Naive thymus-derived CD8-positive, alpha-beta T cell (primary cell): ENCODE data around the gene PNPLA7. TPM values are rescaled to one million over a fixed set of nuclear protein-coding genes. Genes with fewer than 3 reads are reported as not detected.
"Not testable (repeated sequence)": the region's sequence is repeated elsewhere in the genome, so short reads cannot be mapped to it uniquely, and the experiment has no call there.

Experiments
- ATAC-seq, 2 donors: fragments of 150-1000 bp; cut with Tn5 transposase in 1 of 2; sonication (Bioruptor Pico), chemical (Tn5 transposase) in 1 of 2; 1 replicate in 1 of 2; 2 replicates in 1 of 2; pipeline ENCODE4 v1.10.0; 2021; ENCODE audit warnings: mild to moderate bottlenecking in 2 of 2, moderate library complexity in 2 of 2
- POLR2A ChIA-PET: fragments of 350-600 bp; sonication (Branson Sonifier 250); formaldehyde crosslinking; loops from one replicate; lab custom pipeline; 2021; ENCODE audit warnings: antibody characterized with exemption; lab: Charles Lee
- DNase-seq, 10 donors: peaks; one replicate each; pipeline versions ENCODE4 v3.0.0 to v3.0.0-alpha.2; 2020 to 2022
- H3K27ac Mint-ChIP-seq, 10 donors: one replicate each; pipeline ENCODE4 v1.8.0; 2020 to 2022; ENCODE audit warnings: mild to moderate bottlenecking in 10 of 10, mixed read lengths in 10 of 10, moderate library complexity in 4 of 10, inconsistent platforms in 1 of 10
- H3K27me3 Mint-ChIP-seq, 5 donors: one replicate each; pipeline ENCODE4 v1.8.0; 2021 to 2022; ENCODE audit warnings: mixed read lengths in 5 of 5
- H3K36me3 Mint-ChIP-seq, 3 donors: one replicate each; pipeline ENCODE4 v1.8.0; 2020 to 2022; ENCODE audit warnings: mixed read lengths in 3 of 3, mild to moderate bottlenecking in 2 of 3, inconsistent platforms in 1 of 3
- H3K4me1 Mint-ChIP-seq, 4 donors: one replicate each; pipeline ENCODE4 v1.8.0; 2021 to 2022; ENCODE audit warnings: mixed read lengths in 4 of 4
- H3K4me3 Mint-ChIP-seq, 10 donors: one replicate each; pipeline ENCODE4 v1.8.0; 2020 to 2022; ENCODE audit warnings: mild to moderate bottlenecking in 10 of 10, mixed read lengths in 10 of 10, moderate library complexity in 6 of 10, inconsistent platforms in 1 of 10
- H3K9me3 Mint-ChIP-seq, 9 donors: one replicate each; pipeline ENCODE4 v1.8.0; 2020 to 2022; ENCODE audit warnings: mixed read lengths in 9 of 9, mild to moderate bottlenecking in 3 of 9, inconsistent platforms in 1 of 9, moderate library complexity in 1 of 9
- polyA plus RNA-seq, 3 donors: library from polyadenylated mRNA; unstranded; fragments of 300-500 nt; fragmentation: Illumina TruSeq; gene quantifications; one replicate each; pipeline ENCODE4 v1.2.3, GENCODE V29; 2021
- total RNA-seq, 8 experiments: library from RNA in 2 of 8; stranded (reverse) in 2 of 8; gene quantifications; one replicate each; pipeline ENCODE4 v1.2.3 and lab custom pipeline; 2021 to 2026

Gene PNPLA7
- total and polyA plus RNA-seq, 5 experiments from 2014 or later: 1.2 to 15.7 (median 2.3) TPM

DNA sequence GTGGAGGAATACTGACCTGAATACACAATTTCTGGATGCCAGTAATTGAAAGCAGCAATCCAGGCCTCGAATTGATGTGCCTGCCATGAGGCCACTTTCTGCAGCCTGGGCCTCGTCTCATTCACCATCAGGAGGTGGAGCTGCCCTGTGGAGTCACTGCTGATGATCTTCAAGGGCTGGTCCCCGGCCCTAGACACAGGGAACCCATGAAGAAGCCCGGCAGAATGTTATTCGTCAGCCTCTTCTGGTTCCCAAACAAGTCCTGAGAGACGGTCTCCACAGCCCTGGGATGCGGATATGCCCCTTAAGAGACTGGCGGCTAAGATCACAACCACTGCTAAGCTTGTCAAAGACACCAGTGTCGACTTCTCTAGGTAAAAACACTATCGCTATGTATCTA lies 24.0 kb upstream of the PNPLA7 start:
- peaks cover 0 to 46% (median 24%) of the 10 kb centered on the region in 3 donors for H3K36me3 Mint-ChIP-seq
- DNase-seq: no peak
- no peaks in the 10 kb centered on the region for H3K9me3 Mint-ChIP-seq
- H3K4me1 Mint-ChIP-seq: peaks cover 24 to 50% (median 41%) of the 10 kb centered on the region in 4 donors
- H3K27ac Mint-ChIP-seq: no peak overlapping the region
- no peaks in the 10 kb centered on the region for H3K27me3 Mint-ChIP-seq
- POLR2A ChIA-PET: interaction anchor here (0.7 kb wide), 1 partner anchor 788 kb away, joined by 3 read pairs; no protein-coding TSS in a partner anchor
- ATAC-seq: no peak
- peak overlapping the region in 1 of 10 donors; percentile 20 for H3K4me3 Mint-ChIP-seq

DNA sequence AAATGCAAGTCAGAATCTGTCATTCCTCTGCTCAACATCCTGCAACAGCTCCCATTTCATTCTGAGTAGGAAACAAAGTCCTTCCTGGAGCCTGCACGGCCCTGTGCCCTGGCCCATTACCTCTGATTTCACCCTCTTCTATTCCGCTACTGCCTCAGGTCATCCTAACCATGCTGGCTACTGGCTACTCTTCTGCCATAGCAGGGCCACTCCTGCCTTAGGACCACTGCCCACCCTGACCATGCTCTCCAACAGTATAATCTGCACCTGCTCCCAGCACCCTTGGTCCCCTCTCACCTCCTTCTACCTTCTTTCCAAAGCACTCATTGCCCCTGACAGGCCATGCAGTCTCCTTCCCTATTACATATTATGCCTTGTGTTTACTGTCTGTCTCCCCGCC lies 20.4 kb upstream of the PNPLA7 start:
- no peaks in the 10 kb centered on the region for H3K27me3 Mint-ChIP-seq
- peaks cover 17 to 22% (median 18%) of the 10 kb centered on the region in 4 donors for H3K4me1 Mint-ChIP-seq
- DNase-seq: no peak
- peaks cover 0 to 40% (median 21%) of the 10 kb centered on the region in 3 donors for H3K36me3 Mint-ChIP-seq
- H3K27ac Mint-ChIP-seq: peak overlapping the region in 2 of 10 donors; percentile 75 to 81
- POLR2A ChIA-PET: no interaction called here
- H3K9me3 Mint-ChIP-seq: no peaks in the 10 kb centered on the region
- no peak for ATAC-seq
- no peak overlapping the region for H3K4me3 Mint-ChIP-seq

- no peak for DNase-seq
- Mint-ChIP-seq H3K4me3 (no peak overlapping the region), H3K9me3 (no peaks in the 10 kb centered on the region), H3K4me1 (peaks cover 8 to 15% (median 11%) of the 10 kb centered on the region in 4 donors), H3K36me3 (peaks cover 0 to 35% (median 14%) of the 10 kb centered on the region in 3 donors), H3K27me3 (no peaks in the 10 kb centered on the region), H3K27ac (no peak overlapping the region)
- ATAC-seq: no peak
- POLR2A ChIA-PET: no interaction called here
Measured at GRCh38 chr9:137569609-137570203, 19.5 kb upstream of the PNPLA7 start.

DNA sequence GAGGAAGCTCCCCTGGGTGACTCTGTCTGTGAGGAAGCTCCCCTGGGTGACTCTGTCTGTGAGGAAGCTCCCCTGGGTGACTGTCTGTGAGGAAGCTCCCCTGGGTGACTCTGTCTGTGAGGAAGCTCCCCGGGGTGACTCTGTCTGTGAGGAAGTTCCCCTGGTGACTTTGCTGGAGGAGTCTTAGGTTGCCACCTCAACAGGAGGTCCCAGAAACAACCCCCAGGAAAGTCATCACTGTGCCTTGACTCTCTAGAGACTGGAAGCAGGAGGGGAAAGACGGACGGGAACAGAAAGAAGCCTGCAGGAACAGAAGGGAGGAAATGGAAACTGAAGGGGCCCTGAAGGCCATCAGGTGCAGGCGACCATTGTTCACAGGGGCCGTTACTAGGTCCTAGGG lies 18.2 kb upstream of the PNPLA7 start:
- DNase-seq, ATAC-seq, POLR2A ChIA-PET, H3K4me3 Mint-ChIP-seq, H3K9me3 Mint-ChIP-seq, H3K27me3 Mint-ChIP-seq: not testable (repeated sequence)
- Mint-ChIP-seq H3K27ac (peak overlapping the region in 2 of 10 donors; percentile 33 to 55), H3K4me1 (peaks cover 8 to 18% (median 15%) of the 10 kb centered on the region in 4 donors), H3K36me3 (peaks cover 0 to 36% (median 18%) of the 10 kb centered on the region in 3 donors)

GRCh38 chr9:137564817-137565411 lies 14.7 kb upstream of the PNPLA7 start:
- DNase-seq: no peak
- POLR2A ChIA-PET: no interaction called here

GRCh38 chr9:137564134-137564533 lies 13.9 kb upstream of the PNPLA7 start:
- H3K4me3 Mint-ChIP-seq: no peak overlapping the region
- DNase-seq (no peak), ATAC-seq (no peak)
- peak overlapping the region in 1 of 10 donors; percentile 29 for H3K27ac Mint-ChIP-seq
- peaks cover 0 to 14% (median 5%) of the 10 kb centered on the region in 4 donors for H3K4me1 Mint-ChIP-seq
- H3K9me3 Mint-ChIP-seq: no peaks in the 10 kb centered on the region
- no peaks in the 10 kb centered on the region for H3K27me3 Mint-ChIP-seq
- peaks cover 0 to 52% (median 15%) of the 10 kb centered on the region in 3 donors for H3K36me3 Mint-ChIP-seq
- POLR2A ChIA-PET: no interaction called here

More at GRCh38 chr9:137564817-137565411, 14.7 kb upstream of the PNPLA7 start:
- Mint-ChIP-seq H3K4me1 (peaks cover 0 to 11% (median 5%) of the 10 kb centered on the region in 4 donors), H3K4me3 (no peak overlapping the region), H3K27me3 (no peaks in the 10 kb centered on the region), H3K36me3 (peaks cover 0 to 47% (median 11%) of the 10 kb centered on the region in 3 donors), H3K9me3 (no peaks in the 10 kb centered on the region), H3K27ac (no peak overlapping the region)
- no peak for ATAC-seq

DNA sequence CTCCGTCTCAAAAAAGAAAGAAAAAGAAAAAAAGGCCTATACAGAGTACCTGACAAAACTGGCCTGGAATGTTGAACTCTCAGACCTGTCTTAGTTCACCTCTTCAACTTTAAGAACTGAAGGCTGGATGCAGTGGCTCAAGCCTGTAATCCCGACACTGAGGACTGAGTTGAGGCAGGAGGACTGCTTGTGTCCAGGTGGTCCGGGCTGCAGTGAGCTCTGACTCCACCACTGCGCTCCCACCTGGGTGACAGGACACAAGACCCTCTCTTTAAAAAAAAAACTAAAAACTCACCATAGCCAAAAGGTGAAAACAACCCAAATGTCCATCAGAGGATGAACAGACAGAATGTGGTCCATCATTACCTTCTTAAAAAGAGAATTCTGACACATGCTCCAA lies 7.9 kb upstream of the PNPLA7 start:
- Mint-ChIP-seq H3K4me3 (no peak overlapping the region), H3K36me3 (peaks cover 0 to 70% (median 8%) of the 10 kb centered on the region in 3 donors), H3K27me3 (no peaks in the 10 kb centered on the region), H3K9me3 (no peaks in the 10 kb centered on the region), H3K4me1 (peaks cover 0 to 7% (median 0%) of the 10 kb centered on the region in 4 donors), H3K27ac (no peak overlapping the region)
- POLR2A ChIA-PET: no interaction called here
- ATAC-seq (no peak), DNase-seq (no peak)

DNA sequence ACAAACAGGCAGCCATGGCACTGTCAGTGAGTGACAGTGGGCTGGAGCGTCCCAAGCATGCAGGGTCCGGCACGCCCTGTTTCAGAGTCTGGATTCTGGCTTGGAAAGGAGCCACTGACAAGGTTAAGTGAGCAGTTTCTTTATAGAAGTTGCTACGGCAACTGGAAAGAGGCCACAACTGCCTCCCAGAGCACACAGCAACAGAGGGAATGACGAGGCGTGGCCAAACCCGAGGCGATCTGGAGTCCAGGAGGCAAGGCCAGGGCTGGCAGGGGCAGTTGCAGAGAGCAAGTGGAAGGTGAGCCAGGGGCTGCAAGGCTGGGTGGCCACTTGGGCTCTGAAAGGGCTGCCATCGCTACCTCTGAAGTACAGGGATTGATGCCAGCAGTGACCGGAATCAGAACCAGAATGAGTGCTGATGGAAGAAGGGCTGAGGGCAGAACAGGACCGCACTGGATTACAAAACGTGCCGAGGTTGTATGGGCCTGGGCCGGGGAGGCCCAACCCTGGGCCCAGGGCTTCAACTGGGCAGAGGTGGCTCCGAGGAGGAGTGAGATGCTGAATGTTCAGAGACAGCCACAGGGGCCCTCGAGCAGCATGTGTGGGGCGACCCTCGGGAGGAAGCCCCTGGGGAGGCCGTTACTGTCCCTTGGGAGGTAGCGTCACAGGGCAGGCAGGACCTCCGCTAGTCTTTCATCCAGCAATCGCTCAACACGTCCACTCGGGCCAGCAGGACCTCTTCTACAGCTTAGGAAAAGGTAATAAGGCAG lies 6.1 kb upstream of the PNPLA7 start:
- POLR2A ChIA-PET: no interaction called here
- H3K27me3 Mint-ChIP-seq: no peaks in the 10 kb centered on the region
- peaks cover 5 to 8% (median 7%) of the 10 kb centered on the region in 4 donors for H3K4me1 Mint-ChIP-seq
- H3K36me3 Mint-ChIP-seq: peaks cover 0 to 52% (median 6%) of the 10 kb centered on the region in 3 donors
- H3K9me3 Mint-ChIP-seq: no peaks in the 10 kb centered on the region
- H3K4me3 Mint-ChIP-seq: no peak overlapping the region
- DNase-seq: no peak
- ATAC-seq: no peak
- H3K27ac Mint-ChIP-seq: peak overlapping the region in 4 of 10 donors; percentile 48 to 74 (median 57)

DNA sequence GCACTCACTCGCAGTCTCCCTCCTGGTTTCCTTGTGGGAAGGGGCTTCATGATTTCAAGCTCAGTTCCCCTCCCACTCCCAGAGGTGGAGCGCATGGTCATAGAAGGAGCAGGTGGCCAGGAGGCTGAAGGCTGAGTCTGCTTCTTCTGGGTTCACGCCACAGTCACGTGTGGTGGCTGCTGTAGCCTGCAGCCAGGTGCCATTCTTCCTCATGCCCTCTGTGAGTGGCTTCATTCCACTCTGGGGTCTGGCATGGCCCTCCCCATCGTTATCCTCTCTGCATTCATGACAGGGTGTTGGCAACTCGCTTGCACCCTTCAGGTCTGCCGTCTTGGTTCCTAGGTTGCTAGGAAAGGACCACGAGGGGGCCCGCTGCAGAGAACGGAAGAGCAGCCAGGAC lies 5.0 kb upstream of the PNPLA7 start:
- Mint-ChIP-seq H3K4me1 (peaks cover 7 to 11% (median 9%) of the 10 kb centered on the region in 4 donors), H3K27me3 (no peaks in the 10 kb centered on the region), H3K27ac (peak overlapping the region in 2 of 10 donors; percentile 19 to 63), H3K4me3 (no peak overlapping the region), H3K36me3 (peaks cover 0 to 44% (median 6%) of the 10 kb centered on the region in 3 donors), H3K9me3 (no peaks in the 10 kb centered on the region)
- ATAC-seq (no peak), DNase-seq (no peak)
- POLR2A ChIA-PET: no interaction called here

DNA sequence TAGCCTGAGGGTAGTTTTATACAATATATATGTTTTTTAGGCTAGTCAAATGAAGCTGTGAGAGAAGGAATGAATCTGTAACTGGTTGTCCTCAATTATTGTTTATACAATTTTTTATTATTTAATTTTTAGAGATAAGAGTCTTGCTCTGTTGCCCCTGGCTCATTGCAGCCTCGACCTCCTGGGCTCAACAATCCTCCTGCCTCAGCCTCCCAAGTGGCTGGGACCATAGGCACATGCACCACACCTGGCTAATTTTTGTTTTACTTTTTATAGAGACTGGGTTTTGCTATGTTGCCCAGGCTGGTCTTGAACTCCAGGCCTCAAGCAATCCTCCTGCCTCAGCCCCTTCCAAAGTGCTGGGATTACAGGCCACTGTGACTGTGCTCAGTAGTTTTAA lies 4.1 kb upstream of the PNPLA7 start:
- Mint-ChIP-seq H3K9me3 (no peaks in the 10 kb centered on the region), H3K4me1 (peaks cover 7 to 18% (median 15%) of the 10 kb centered on the region in 4 donors), H3K27ac (peak overlapping the region in 1 of 10 donors; percentile 46), H3K4me3 (peak overlapping the region in 2 of 10 donors; percentile 10 to 38), H3K27me3 (no peaks in the 10 kb centered on the region), H3K36me3 (peaks cover 0 to 36% (median 2%) of the 10 kb centered on the region in 3 donors)
- ATAC-seq (no peak), DNase-seq (no peak)
- POLR2A ChIA-PET: interaction anchor here (0.6 kb wide), 1 partner anchor 64 kb away, joined by 3 read pairs; the partner anchor contains the start of gene EHMT1

- H3K9me3 Mint-ChIP-seq, POLR2A ChIA-PET, H3K27me3 Mint-ChIP-seq, ATAC-seq, DNase-seq: not testable (repeated sequence)
- peak overlapping the region in 3 of 10 donors; percentile 7 to 46 (median 13) for H3K27ac Mint-ChIP-seq
- H3K36me3 Mint-ChIP-seq: peaks cover 0 to 34% (median 2%) of the 10 kb centered on the region in 3 donors
- peaks cover 7 to 24% (median 20%) of the 10 kb centered on the region in 4 donors for H3K4me1 Mint-ChIP-seq
- peak overlapping the region in 3 of 10 donors; percentile 38 to 89 (median 66) for H3K4me3 Mint-ChIP-seq
Measured at GRCh38 chr9:137553654-137554053, 3.5 kb upstream of the PNPLA7 start.

- POLR2A ChIA-PET: interaction anchor here (0.6 to 3.7 kb wide), 16 partner anchors 14 to 465 kb away, joined by 3 to 25 read pairs (median 4); partner anchors contain the start of genes DPH7, EHMT1, EXD3 and MAN1B1
- Mint-ChIP-seq H3K27ac (peak overlapping the region in 9 of 10 donors; percentile 78 to 92 (median 86)), H3K9me3 (no peaks in the 10 kb centered on the region), H3K4me3 (peak overlapping the region; percentile 77 to 96 (median 88)), H3K4me1 (peaks cover 7 to 29% (median 21%) of the 10 kb centered on the region in 4 donors), H3K36me3 (peaks cover 0 to 24% (median 2%) of the 10 kb centered on the region in 3 donors), H3K27me3 (no peaks in the 10 kb centered on the region)
- DNase-seq (peak in 7 of 10 donors; percentile 11 to 63 (median 32)), ATAC-seq (peak; percentile 16 to 24)
Measured at GRCh38 chr9:137552022-137552768, 2.0 kb upstream of the PNPLA7 start.
